ENCODE measurements around the gene LAMA3.

The LAMA3 gene

GRCh38 chr18:23938043-23938756, 248.9 kb downstream of the LAMA3 start:
- H3K4me3 ChIP-seq (ENCODE audit: low read depth, low read length): no peak overlapping the region
- TF ChIP-seq, protein P1, sequence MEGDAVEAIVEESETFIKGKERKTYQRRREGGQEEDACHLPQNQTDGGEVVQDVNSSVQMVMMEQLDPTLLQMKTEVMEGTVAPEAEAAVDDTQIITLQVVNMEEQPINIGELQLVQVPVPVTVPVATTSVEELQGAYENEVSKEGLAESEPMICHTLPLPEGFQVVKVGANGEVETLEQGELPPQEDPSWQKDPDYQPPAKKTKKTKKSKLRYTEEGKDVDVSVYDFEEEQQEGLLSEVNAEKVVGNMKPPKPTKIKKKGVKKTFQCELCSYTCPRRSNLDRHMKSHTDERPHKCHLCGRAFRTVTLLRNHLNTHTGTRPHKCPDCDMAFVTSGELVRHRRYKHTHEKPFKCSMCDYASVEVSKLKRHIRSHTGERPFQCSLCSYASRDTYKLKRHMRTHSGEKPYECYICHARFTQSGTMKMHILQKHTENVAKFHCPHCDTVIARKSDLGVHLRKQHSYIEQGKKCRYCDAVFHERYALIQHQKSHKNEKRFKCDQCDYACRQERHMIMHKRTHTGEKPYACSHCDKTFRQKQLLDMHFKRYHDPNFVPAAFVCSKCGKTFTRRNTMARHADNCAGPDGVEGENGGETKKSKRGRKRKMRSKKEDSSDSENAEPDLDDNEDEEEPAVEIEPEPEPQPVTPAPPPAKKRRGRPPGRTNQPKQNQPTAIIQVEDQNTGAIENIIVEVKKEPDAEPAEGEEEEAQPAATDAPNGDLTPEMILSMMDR (IDR thresholded peaks at IDR 0.05; ENCODE audit: control insufficient read depth, extremely low read depth, insufficient read depth): no peak
- no peak for DNase-seq (ENCODE audit: low read depth)

DNA sequence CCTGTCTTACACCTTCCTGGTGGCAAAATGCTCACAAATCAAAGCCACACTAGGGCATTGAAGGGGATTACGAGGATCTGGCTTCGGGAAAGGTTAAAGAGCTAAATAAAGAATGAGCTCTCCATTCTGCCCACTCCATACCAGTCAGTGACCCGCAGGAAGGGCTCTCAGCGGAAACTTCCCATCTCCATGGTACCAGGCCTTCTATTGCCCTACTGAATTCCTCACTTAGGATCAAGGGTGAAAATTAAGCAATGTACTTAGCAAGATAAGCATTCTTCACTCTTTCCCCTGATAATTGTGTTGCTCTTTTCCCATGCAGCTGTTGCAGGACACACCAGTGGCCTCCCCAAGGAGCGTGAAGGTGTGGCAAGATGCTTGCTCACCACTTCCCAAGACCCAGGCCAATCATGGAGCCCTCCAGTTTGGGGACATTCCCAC, 249.7 kb downstream of the LAMA3 start:
- no peak overlapping the region for H3K4me3 ChIP-seq (ENCODE audit: low read depth, low read length)
- TF ChIP-seq, protein P1 (IDR thresholded peaks at IDR 0.05; ENCODE audit: control insufficient read depth, extremely low read depth, insufficient read depth): no peak
- no peak for DNase-seq (ENCODE audit: low read depth)

- TF ChIP-seq, protein P1 (IDR thresholded peaks at IDR 0.05; ENCODE audit: control insufficient read depth, extremely low read depth, insufficient read depth): no peak
- DNase-seq (ENCODE audit: low read depth): no peak
- H3K4me3 ChIP-seq (ENCODE audit: low read depth, low read length): no peak overlapping the region
Measured at GRCh38 chr18:23939366-23939765, 250.1 kb downstream of the LAMA3 start.

GRCh38 chr18:23939896-23940295, 250.6 kb downstream of the LAMA3 start:
- TF ChIP-seq, protein P1 (IDR thresholded peaks at IDR 0.05; ENCODE audit: control insufficient read depth, extremely low read depth, insufficient read depth): no peak
- no peak for DNase-seq (ENCODE audit: low read depth)
- no peak overlapping the region for H3K4me3 ChIP-seq (ENCODE audit: low read depth, low read length)

DNA sequence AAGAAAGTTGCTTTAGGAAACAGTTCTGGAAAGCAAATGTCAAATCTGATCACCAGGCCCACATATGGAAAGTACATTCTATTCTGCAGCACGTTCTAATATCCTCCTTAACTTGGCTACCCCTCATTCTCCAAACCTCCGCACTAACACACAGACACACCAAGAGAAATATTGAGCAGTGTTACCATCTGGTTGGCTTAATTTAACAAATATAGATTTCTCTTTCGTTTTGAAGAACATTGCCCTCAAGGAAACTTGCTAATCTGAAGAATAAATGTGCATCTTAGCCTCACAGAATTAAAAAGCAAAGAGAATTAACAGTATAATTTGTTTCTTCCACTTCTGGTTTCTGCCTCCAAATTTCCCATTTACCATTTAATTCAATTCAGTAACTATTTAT, 252.5 kb downstream of the LAMA3 start:
- TF ChIP-seq, protein P1 (IDR thresholded peaks at IDR 0.05; ENCODE audit: control insufficient read depth, extremely low read depth, insufficient read depth): no peak
- DNase-seq (ENCODE audit: low read depth): no peak
- no peak overlapping the region for H3K4me3 ChIP-seq (ENCODE audit: low read depth, low read length)

GRCh38 chr18:23943104-23943503, 253.9 kb downstream of the LAMA3 start:
- TF ChIP-seq, protein P1 (IDR thresholded peaks at IDR 0.05; ENCODE audit: control insufficient read depth, extremely low read depth, insufficient read depth): no peak
- DNase-seq (ENCODE audit: low read depth): no peak
- no peak overlapping the region for H3K4me3 ChIP-seq (ENCODE audit: low read depth, low read length)
